ENCODE results near the gene CACNA1D.
"Not testable (repeated sequence)": the region's sequence is repeated elsewhere in the genome, so short reads cannot be mapped to it uniquely, and the experiment has no call there.

Gene CACNA1D

GRCh38 chr3:53661480-53661879 lies 167.1 kb downstream of the CACNA1D start:
- DNase-seq = no peak

- not testable (repeated sequence) for DNase-seq
Measured at GRCh38 chr3:53664812-53665211, 170.4 kb downstream of the CACNA1D start.

- DNase-seq = peak; percentile 6
Measured at GRCh38 chr3:53665608-53666425, 171.4 kb downstream of the CACNA1D start.

GRCh38 chr3:53668872-53669271 lies 174.5 kb downstream of the CACNA1D start:
- peak; percentile 58 for DNase-seq

GRCh38 chr3:53670721-53671120 lies 176.3 kb downstream of the CACNA1D start:
- no peak for DNase-seq

- DNase-seq = no peak
Measured at GRCh38 chr3:53671192-53671960, 177.0 kb downstream of the CACNA1D start.

GRCh38 chr3:53671961-53672299 lies 177.5 kb downstream of the CACNA1D start:
- DNase-seq = no peak

GRCh38 chr3:53672981-53673380 lies 178.6 kb downstream of the CACNA1D start:
- no peak for DNase-seq

- no peak for DNase-seq
Measured at GRCh38 chr3:53673722-53674350, 179.4 kb downstream of the CACNA1D start.

GRCh38 chr3:53674582-53674981 lies 180.2 kb downstream of the CACNA1D start:
- DNase-seq = no peak

- DNase-seq = no peak
Measured at GRCh38 chr3:53675022-53675697, 180.7 kb downstream of the CACNA1D start.

GRCh38 chr3:53675942-53676341 lies 181.5 kb downstream of the CACNA1D start:
- no peak for DNase-seq

- DNase-seq = peak; percentile 62
Measured at GRCh38 chr3:53677413-53677812, 183.0 kb downstream of the CACNA1D start.

GRCh38 chr3:53680028-53680427 lies 185.6 kb downstream of the CACNA1D start:
- DNase-seq = no peak

GRCh38 chr3:53682807-53683206 lies 188.4 kb downstream of the CACNA1D start:
- DNase-seq = no peak

- DNase-seq = no peak
Measured at GRCh38 chr3:53688066-53688465, 193.7 kb downstream of the CACNA1D start.

GRCh38 chr3:53688989-53689388 lies 194.6 kb downstream of the CACNA1D start:
- DNase-seq = no peak

- DNase-seq = no peak
Measured at GRCh38 chr3:53689681-53690080, 195.3 kb downstream of the CACNA1D start.

GRCh38 chr3:53690521-53690920 lies 196.1 kb downstream of the CACNA1D start:
- no peak for DNase-seq

GRCh38 chr3:53691349-53691748 lies 196.9 kb downstream of the CACNA1D start:
- DNase-seq = no peak

GRCh38 chr3:53691885-53692284 lies 197.5 kb downstream of the CACNA1D start:
- DNase-seq = no peak

- peak; percentile 63 for DNase-seq
Measured at GRCh38 chr3:53693451-53693850, 199.0 kb downstream of the CACNA1D start.

GRCh38 chr3:53694046-53694445 lies 199.6 kb downstream of the CACNA1D start:
- DNase-seq = no peak

All from hematopoietic multipotent progenitor cell treated with erythropoietin and hydrocortisone succinate and interleukin-3 and kit ligand, for 6 days (in vitro differentiated cells).